GM10266 (cell line): Measurements from ENCODE around the gene CACYBP.

Experiments used
- DNase-seq: peaks from one replicate; pipeline ENCODE4 v3.0.0; 2012; ENCODE audit errors: extremely low spot score
- CTCF ChIP-seq: IDR thresholded peaks from 2 replicates; pipeline ENCODE4 v1.5.1; 2012; ENCODE audit warnings: mild to moderate bottlenecking, low read depth; ENCODE audit not compliant: control insufficient read depth, insufficient read depth; ENCODE audit errors: missing control alignments

CACYBP gene

DNA sequence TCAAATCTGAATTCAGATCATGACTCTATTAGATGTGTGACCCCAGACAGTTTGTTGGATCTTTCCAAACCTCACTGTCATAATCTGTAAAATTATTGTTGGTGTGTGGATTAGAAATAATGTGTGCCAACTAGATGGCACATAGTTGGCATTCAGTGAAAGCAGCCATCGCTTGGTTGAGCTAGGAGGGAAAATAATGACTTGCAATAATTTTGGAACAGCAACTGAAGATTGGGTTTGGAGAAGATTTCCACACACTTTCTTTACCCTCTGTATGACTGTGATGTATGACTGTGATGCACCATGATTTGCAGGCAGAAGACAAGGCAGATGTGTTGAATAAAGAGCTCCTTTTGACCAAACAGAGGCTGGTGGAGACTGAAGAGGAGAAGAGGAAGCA is 24.0 kb upstream of the CACYBP start:
- DNase-seq = no peak
- no peak for TF ChIP-seq CTCF

GRCh38 chr1:174976436-174977108 is 23.2 kb upstream of the CACYBP start:
- TF ChIP-seq CTCF = no peak
- DNase-seq = no peak

GRCh38 chr1:174982971-174983689 is 16.6 kb upstream of the CACYBP start:
- TF ChIP-seq CTCF = peak; percentile 29
- DNase-seq = no peak

DNA sequence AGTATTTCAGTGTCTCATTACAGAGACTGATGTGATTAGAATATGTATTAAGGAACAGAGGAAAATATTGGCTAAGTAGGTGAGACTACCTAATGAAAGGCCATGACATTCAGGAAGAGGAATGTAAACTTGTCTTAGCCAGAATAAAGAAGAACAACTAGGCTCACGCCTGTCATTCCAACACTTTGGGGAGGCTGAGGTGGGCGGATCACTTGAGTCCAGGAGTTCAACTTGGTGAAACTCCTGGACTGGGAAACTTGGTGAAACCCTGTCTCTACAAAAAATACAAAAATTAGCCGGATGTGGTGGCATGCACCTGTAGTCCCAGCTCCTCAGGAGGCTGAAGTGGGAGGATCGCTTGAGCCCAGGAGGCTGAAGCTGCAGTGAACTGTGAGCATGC is 14.8 kb upstream of the CACYBP start:
- no peak for DNase-seq
- no peak for TF ChIP-seq CTCF

- no peak for TF ChIP-seq CTCF
- DNase-seq = no peak
Measured at GRCh38 chr1:174988539-174988938, 11.2 kb upstream of the CACYBP start.

- no peak for TF ChIP-seq CTCF
- peak; percentile 30 for DNase-seq
Measured at GRCh38 chr1:174988986-174989385, 10.8 kb upstream of the CACYBP start.

DNA sequence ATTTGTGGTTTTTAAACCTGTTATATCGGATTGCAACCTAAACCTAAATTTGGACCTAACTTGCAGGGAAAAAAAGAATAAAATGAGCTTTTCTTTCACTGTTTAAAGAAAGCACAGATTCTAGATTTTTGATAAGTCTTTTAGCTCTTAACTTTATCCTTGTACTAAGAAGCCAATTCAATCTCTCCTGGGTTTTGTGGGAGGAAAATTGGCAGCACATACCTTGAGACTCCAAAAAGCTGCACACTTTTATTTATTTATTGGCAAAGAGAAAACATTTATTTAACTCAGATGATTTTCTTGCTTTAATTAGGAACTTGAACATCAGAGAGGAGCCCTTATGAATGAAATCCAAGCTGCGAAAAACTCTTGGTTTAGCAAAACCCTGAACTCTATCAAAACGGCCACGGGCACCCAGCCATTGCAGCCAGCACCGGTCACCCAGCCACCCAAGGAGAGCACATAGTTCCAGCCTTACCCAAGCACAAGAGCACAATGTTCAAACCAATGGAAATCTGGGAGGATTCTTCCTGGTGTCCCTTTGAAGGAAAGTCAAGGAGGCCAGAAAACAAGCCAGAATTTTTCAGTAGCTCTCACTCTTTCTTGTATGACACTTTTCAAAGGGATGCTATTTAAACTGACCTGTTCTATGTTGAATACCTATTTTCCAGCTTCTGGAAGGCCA is 10.1 kb upstream of the CACYBP start:
- DNase-seq = no peak
- no peak for TF ChIP-seq CTCF
